Mesodermal cell (in vitro differentiated cells): ENCODE results near the gene SF3B5.
"Not testable (repeated sequence)": the region's sequence is repeated elsewhere in the genome, so short reads cannot be mapped to it uniquely, and the experiment has no call there.

Experiments used
- H3K27ac ChIP-seq: 2 replicates; pipeline ENCODE4 v1.7.0; 2013; ENCODE audit warnings: mild to moderate bottlenecking, low read depth, low read length, moderate library complexity; ENCODE audit not compliant: severe bottlenecking
- H3K36me3 ChIP-seq: 2 replicates; pipeline ENCODE4 v1.7.1; 2013; ENCODE audit warnings: mild to moderate bottlenecking, low read length, moderate library complexity; ENCODE audit not compliant: control insufficient read depth, insufficient read depth
- H3K4me1 ChIP-seq: one replicate; pipeline ENCODE4 v1.7.1; 2013; ENCODE audit warnings: mild to moderate bottlenecking, low read length; ENCODE audit not compliant: insufficient read depth, control insufficient read depth, poor library complexity, severe bottlenecking
- H3K4me3 ChIP-seq: 2 replicates; pipeline ENCODE4 v1.7.0; 2013; ENCODE audit warnings: low read length, control low read depth, mild to moderate bottlenecking; ENCODE audit not compliant: insufficient read depth, poor library complexity, severe bottlenecking; ENCODE audit errors: extremely low read depth
- H3K9me3 ChIP-seq: 2 replicates; pipeline ENCODE4 v1.7.1; 2013; ENCODE audit warnings: mild to moderate bottlenecking, low read length, moderate library complexity; ENCODE audit not compliant: control insufficient read depth
- WGBS, 2 experiments: methylation state at CpG; one replicate each; pipeline ENCODE4 v1.1.5; 2013; ENCODE audit warnings: missing lambda C conversion rate in 2 of 2; ENCODE audit not compliant: insufficient coverage in 2 of 2; 5-methylcytosine and 5-hydroxymethylcytosine counted together

Gene SF3B5

GRCh38 chr6:144046672-144047071, 48.7 kb downstream of the SF3B5 start:
- not testable (repeated sequence) for H3K27ac ChIP-seq, H3K9me3 ChIP-seq, H3K4me1 ChIP-seq, H3K36me3 ChIP-seq, H3K4me3 ChIP-seq
- 85 to 89% methylated on average over 6 to 8 of the region's 8 CpGs for WGBS, 2 experiments

- WGBS, 2 experiments, result 80% methylated on average over 1 of the region's 2 CpGs; no CpG with 5 or more reads in 1 of the 2 experiments
- not testable (repeated sequence) for H3K4me1 ChIP-seq, H3K9me3 ChIP-seq, H3K36me3 ChIP-seq, H3K27ac ChIP-seq, H3K4me3 ChIP-seq
Observed at GRCh38 chr6:144044989-144045388, 50.4 kb downstream of the SF3B5 start.
